Liver (tissue), 3 donors: ENCODE data around the gene RPS28.

Experiments
- EGR1 ChIP-seq, 2 donors: IDR thresholded peaks; 2 replicates each; pipeline ENCODE4 v1.6.1; 2016 to 2018; ENCODE audit warnings: antibody characterized with exemption in 2 of 2, low read depth in 2 of 2
- GABPA ChIP-seq, 2 donors: IDR thresholded peaks in 1 of 2; conservative IDR thresholded peaks in 1 of 2; 2 replicates each; pipeline ENCODE4 v1.6.1; 2016; ENCODE audit warnings: antibody characterized with exemption in 2 of 2, mild to moderate bottlenecking in 1 of 2, moderate library complexity in 1 of 2
- HNF4A ChIP-seq, 2 donors: conservative IDR thresholded peaks; 2 replicates each; pipeline ENCODE4 v1.6.1; 2016; ENCODE audit warnings: antibody characterized with exemption in 2 of 2, mild to moderate bottlenecking in 2 of 2
- HNF4G ChIP-seq: IDR thresholded peaks from 2 replicates; pipeline ENCODE4 v1.6.1; 2016; ENCODE audit warnings: antibody characterized with exemption
- NR2F2 ChIP-seq: IDR thresholded peaks from 2 replicates; pipeline ENCODE4 v1.6.1; 2016; ENCODE audit warnings: antibody characterized with exemption
- RAD21 ChIP-seq, 2 donors: IDR thresholded peaks; 2 replicates each; pipeline ENCODE4 v1.6.1; 2016; ENCODE audit warnings: antibody characterized with exemption in 2 of 2, mild to moderate bottlenecking in 2 of 2
- SP1 ChIP-seq: IDR thresholded peaks from 2 replicates; pipeline ENCODE4 v1.6.1; 2018; ENCODE audit warnings: antibody characterized with exemption, mild to moderate bottlenecking
- TAF1 ChIP-seq: conservative IDR thresholded peaks from 2 replicates; pipeline ENCODE4 v1.6.1; 2016; ENCODE audit warnings: antibody characterized with exemption, mild to moderate bottlenecking
- YY1 ChIP-seq: IDR thresholded peaks from 2 replicates; pipeline ENCODE4 v1.6.1; 2016; ENCODE audit warnings: antibody characterized with exemption, mild to moderate bottlenecking
- TF ChIP-seq, protein P1 (sequence below): fragments of 150-350 bp; IDR thresholded peaks from 2 replicates; pipeline ENCODE4 v1.5.1; 2017; ENCODE audit warnings: improper control_type of control experiment, low read depth, low read length; ENCODE audit not compliant: missing input control
- TF ChIP-seq, protein P2 (sequence below): IDR thresholded peaks from 2 replicates; pipeline ENCODE4 v1.6.1; 2016; ENCODE audit warnings: antibody characterized with exemption
- TF ChIP-seq, protein P3 (sequence below): IDR thresholded peaks from 2 replicates; pipeline ENCODE4 v1.6.1; 2016; ENCODE audit warnings: antibody characterized with exemption
- TF ChIP-seq, protein P4 (sequence below): IDR thresholded peaks from 2 replicates; pipeline ENCODE4 v1.6.1; 2016; ENCODE audit warnings: antibody characterized with exemption, mild to moderate bottlenecking
- TF ChIP-seq, protein P5 (sequence below): IDR thresholded peaks from 2 replicates; pipeline ENCODE4 v1.6.1; 2016; ENCODE audit warnings: antibody characterized with exemption
- donor health status: healthy.
- donor health status: healthy.

DNA sequence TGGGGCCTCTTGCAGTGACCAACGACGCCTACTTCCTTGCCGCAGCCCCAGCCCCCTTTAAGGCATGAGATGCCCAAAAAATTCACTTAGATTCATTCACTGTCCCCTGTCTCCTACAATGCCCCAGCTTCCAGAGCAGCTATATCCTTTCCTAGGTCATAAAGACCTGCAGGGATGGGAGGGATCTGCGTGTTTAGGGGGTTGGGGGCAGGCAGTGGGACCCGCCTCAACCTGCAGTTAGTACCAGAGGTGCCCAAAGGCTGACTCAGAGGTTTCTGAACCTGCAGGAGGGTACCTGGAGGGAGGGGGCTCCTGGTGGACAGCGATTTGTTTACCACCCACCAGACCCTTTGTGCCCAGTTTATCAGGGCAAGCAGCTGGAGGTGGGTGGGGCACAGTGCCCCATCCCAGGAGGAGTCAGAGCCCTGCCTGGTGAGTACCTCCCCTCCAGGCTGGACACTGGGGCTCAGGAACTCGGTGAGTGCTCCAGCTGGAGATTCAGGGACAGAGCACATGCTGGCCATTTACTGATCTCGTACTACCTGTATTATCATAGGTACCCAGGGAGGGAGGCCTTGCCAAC is 10.1 kb downstream of the RPS28 start:
- TF ChIP-seq RAD21 (IDR thresholded peaks at IDR 0.05) (no peak), GABPA (IDR thresholded peaks at IDR 0.05 in 1 of 2, conservative IDR thresholded peaks at IDR 0.05 in 1 of 2) (no peak), YY1 (no peak), TAF1 (no peak), HNF4A (conservative IDR thresholded peaks at IDR 0.05) (no peak), SP1 (no peak), HNF4G (no peak), EGR1 (IDR thresholded peaks at IDR 0.05; ENCODE audit: low read depth in 2 of 2) (no peak), NR2F2 (no peak)
- TF ChIP-seq, protein P1, sequence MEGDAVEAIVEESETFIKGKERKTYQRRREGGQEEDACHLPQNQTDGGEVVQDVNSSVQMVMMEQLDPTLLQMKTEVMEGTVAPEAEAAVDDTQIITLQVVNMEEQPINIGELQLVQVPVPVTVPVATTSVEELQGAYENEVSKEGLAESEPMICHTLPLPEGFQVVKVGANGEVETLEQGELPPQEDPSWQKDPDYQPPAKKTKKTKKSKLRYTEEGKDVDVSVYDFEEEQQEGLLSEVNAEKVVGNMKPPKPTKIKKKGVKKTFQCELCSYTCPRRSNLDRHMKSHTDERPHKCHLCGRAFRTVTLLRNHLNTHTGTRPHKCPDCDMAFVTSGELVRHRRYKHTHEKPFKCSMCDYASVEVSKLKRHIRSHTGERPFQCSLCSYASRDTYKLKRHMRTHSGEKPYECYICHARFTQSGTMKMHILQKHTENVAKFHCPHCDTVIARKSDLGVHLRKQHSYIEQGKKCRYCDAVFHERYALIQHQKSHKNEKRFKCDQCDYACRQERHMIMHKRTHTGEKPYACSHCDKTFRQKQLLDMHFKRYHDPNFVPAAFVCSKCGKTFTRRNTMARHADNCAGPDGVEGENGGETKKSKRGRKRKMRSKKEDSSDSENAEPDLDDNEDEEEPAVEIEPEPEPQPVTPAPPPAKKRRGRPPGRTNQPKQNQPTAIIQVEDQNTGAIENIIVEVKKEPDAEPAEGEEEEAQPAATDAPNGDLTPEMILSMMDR = no peak
- TF ChIP-seq, protein P2, sequence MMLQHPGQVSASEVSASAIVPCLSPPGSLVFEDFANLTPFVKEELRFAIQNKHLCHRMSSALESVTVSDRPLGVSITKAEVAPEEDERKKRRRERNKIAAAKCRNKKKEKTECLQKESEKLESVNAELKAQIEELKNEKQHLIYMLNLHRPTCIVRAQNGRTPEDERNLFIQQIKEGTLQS = no peak
- TF ChIP-seq, protein P3, sequence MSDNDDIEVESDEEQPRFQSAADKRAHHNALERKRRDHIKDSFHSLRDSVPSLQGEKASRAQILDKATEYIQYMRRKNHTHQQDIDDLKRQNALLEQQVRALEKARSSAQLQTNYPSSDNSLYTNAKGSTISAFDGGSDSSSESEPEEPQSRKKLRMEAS = no peak
- TF ChIP-seq, protein P4, sequence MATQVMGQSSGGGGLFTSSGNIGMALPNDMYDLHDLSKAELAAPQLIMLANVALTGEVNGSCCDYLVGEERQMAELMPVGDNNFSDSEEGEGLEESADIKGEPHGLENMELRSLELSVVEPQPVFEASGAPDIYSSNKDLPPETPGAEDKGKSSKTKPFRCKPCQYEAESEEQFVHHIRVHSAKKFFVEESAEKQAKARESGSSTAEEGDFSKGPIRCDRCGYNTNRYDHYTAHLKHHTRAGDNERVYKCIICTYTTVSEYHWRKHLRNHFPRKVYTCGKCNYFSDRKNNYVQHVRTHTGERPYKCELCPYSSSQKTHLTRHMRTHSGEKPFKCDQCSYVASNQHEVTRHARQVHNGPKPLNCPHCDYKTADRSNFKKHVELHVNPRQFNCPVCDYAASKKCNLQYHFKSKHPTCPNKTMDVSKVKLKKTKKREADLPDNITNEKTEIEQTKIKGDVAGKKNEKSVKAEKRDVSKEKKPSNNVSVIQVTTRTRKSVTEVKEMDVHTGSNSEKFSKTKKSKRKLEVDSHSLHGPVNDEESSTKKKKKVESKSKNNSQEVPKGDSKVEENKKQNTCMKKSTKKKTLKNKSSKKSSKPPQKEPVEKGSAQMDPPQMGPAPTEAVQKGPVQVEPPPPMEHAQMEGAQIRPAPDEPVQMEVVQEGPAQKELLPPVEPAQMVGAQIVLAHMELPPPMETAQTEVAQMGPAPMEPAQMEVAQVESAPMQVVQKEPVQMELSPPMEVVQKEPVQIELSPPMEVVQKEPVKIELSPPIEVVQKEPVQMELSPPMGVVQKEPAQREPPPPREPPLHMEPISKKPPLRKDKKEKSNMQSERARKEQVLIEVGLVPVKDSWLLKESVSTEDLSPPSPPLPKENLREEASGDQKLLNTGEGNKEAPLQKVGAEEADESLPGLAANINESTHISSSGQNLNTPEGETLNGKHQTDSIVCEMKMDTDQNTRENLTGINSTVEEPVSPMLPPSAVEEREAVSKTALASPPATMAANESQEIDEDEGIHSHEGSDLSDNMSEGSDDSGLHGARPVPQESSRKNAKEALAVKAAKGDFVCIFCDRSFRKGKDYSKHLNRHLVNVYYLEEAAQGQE = no peak
- TF ChIP-seq, protein P5, sequence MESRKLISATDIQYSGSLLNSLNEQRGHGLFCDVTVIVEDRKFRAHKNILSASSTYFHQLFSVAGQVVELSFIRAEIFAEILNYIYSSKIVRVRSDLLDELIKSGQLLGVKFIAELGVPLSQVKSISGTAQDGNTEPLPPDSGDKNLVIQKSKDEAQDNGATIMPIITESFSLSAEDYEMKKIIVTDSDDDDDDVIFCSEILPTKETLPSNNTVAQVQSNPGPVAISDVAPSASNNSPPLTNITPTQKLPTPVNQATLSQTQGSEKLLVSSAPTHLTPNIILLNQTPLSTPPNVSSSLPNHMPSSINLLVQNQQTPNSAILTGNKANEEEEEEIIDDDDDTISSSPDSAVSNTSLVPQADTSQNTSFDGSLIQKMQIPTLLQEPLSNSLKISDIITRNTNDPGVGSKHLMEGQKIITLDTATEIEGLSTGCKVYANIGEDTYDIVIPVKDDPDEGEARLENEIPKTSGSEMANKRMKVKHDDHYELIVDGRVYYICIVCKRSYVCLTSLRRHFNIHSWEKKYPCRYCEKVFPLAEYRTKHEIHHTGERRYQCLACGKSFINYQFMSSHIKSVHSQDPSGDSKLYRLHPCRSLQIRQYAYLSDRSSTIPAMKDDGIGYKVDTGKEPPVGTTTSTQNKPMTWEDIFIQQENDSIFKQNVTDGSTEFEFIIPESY = no peak
